ENCODE data around the gene RALGDS. TPM values are rescaled to one million over a fixed set of nuclear protein-coding genes. Genes with fewer than 3 reads are reported as not detected.
A peak's percentile ranks its signal among the peaks of the same experiment; 100 is the strongest.

Gene RALGDS
- total RNA-seq, 1 experiment from 2014 or later = 22.9 TPM

DNA sequence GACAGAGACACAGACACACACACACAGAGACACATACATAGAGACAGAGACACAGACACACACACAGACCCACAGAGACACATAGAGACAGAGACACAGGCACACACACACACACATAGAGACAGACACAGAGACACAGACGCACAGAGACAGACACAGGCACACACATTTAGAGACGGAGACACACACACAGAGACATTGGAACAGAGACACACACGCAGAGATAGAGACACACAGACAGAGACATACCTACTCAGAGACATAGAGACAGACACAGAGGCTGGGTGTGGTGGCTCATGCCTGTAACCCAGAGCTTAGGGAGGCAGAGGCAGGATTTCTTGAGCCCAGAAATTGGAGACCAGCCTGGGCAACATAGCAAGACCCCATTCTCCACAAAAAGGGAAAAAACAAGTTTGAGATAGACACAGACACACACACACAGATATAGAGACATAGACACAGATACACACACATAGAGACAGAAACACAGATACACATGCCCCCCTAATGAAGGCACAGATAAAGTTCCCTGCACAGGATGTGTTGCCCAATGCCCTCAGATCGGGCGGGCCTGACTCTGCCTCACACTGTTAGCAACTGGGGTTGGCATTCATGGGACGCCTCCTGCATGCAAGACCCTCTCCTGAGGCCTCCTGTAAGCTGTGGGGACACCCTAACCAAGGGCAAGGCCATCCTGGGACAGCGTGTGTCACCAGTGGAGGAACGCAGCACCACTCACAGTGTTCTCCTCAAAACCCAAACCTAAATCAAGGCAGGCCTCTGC is 3.3 kb upstream of the RALGDS start:
- peaks cover 9% of the 10 kb centered on the region; the same call in 1 of the 2 replicates for H3K4me1 Mint-ChIP-seq
- H3K27me3 Mint-ChIP-seq (ENCODE audit: low read depth) = peaks cover 36% of the 10 kb centered on the region
- H3K27ac Mint-ChIP-seq = no peak overlapping the region
- no peaks in the 10 kb centered on the region for H3K36me3 Mint-ChIP-seq
- H3K9me3 Mint-ChIP-seq = no peaks in the 10 kb centered on the region
- H3K4me3 Mint-ChIP-seq = no peak overlapping the region
- ChIA-PET POLR2A (no interaction called here), CTCF (interaction anchor here (4.2 kb wide), 1 partner anchor 20 kb away, joined by 21 read pairs; no protein-coding TSS in a partner anchor)
- ATAC-seq (no peak), DNase-seq (ENCODE audit: low spot score) (no peak)
- TF ChIP-seq CREM (CRISPR knock-in tag; IDR thresholded peaks at IDR 0.05) = no peak
- TF ChIP-seq, protein P1, sequence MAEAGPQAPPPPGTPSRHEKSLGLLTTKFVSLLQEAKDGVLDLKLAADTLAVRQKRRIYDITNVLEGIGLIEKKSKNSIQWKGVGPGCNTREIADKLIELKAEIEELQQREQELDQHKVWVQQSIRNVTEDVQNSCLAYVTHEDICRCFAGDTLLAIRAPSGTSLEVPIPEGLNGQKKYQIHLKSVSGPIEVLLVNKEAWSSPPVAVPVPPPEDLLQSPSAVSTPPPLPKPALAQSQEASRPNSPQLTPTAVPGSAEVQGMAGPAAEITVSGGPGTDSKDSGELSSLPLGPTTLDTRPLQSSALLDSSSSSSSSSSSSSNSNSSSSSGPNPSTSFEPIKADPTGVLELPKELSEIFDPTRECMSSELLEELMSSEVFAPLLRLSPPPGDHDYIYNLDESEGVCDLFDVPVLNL (CRISPR knock-in tag; IDR thresholded peaks at IDR 0.05; ENCODE audit: borderline replicate concordance, low read depth) = no peak
- TF ChIP-seq, protein P2, sequence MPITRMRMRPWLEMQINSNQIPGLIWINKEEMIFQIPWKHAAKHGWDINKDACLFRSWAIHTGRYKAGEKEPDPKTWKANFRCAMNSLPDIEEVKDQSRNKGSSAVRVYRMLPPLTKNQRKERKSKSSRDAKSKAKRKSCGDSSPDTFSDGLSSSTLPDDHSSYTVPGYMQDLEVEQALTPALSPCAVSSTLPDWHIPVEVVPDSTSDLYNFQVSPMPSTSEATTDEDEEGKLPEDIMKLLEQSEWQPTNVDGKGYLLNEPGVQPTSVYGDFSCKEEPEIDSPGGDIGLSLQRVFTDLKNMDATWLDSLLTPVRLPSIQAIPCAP (CRISPR knock-in tag; IDR thresholded peaks at IDR 0.05) = no peak
- TF ChIP-seq, protein P3, sequence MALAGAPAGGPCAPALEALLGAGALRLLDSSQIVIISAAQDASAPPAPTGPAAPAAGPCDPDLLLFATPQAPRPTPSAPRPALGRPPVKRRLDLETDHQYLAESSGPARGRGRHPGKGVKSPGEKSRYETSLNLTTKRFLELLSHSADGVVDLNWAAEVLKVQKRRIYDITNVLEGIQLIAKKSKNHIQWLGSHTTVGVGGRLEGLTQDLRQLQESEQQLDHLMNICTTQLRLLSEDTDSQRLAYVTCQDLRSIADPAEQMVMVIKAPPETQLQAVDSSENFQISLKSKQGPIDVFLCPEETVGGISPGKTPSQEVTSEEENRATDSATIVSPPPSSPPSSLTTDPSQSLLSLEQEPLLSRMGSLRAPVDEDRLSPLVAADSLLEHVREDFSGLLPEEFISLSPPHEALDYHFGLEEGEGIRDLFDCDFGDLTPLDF (CRISPR knock-in tag; IDR thresholded peaks at IDR 0.05) = no peak
- peak; percentile 78 for TF ChIP-seq ZNF121 (CRISPR knock-in tag; IDR thresholded peaks at IDR 0.05)

DNA sequence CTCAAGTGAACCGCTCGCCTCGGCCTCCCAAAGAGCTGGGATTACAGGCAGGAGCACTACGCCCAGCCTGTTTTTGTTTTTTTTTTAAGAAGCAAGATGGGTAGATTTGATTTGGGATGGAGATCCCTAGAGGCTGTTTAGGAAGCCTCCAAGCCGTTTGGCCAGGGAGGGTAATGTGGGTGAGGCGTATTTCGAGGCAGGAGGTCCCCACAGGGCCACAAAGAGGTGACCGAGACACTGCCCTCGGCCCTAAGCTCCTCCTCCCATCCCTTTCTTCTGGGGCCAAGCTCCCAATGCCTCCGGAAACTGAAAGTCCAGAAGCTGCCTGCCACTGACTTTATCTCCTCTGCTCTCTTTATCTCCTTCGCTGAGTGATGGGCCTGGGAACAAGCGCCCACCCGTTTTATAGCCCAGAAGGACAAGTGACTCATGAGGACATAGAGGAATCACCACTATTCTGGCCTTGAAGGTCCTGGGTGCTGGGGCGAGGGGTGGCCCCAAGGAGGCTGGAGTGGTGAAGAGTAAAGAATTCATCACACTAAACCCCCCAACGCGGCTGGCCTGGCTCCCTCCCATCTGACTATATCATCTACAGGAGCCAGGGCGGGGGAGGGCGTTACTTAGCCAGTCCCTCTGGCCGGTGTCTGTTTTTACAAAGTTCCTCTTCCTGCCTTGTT is 2.0 kb upstream of the RALGDS start:
- Mint-ChIP-seq H3K36me3 (no peaks in the 10 kb centered on the region), H3K27me3 (ENCODE audit: low read depth) (peaks cover 49% of the 10 kb centered on the region), H3K9me3 (no peaks in the 10 kb centered on the region), H3K27ac (no peak overlapping the region), H3K4me3 (no peak overlapping the region), H3K4me1 (peaks cover 12% of the 10 kb centered on the region)
- CTCF ChIA-PET = interaction anchor here (0.8 to 1.3 kb wide), 7 partner anchors 9 to 75 kb away, joined by 3 to 9 read pairs (median 4); no protein-coding TSS in a partner anchor
- ATAC-seq = no peak
- no peak for DNase-seq (ENCODE audit: low spot score)
- POLR2A ChIA-PET = no interaction called here
- TF ChIP-seq NFATC4 (CRISPR knock-in tag; IDR thresholded peaks at IDR 0.05) = no peak
- TF ChIP-seq NFE2L1 (CRISPR knock-in tag; IDR thresholded peaks at IDR 0.05) = no peak
- TF ChIP-seq ZNF423 (CRISPR knock-in tag; IDR thresholded peaks at IDR 0.05) = no peak
- TF ChIP-seq CREB1 (CRISPR knock-in tag; IDR thresholded peaks at IDR 0.05) = no peak
- TF ChIP-seq, protein P3 (CRISPR knock-in tag; IDR thresholded peaks at IDR 0.05) = no peak
- TF ChIP-seq, protein P4, sequence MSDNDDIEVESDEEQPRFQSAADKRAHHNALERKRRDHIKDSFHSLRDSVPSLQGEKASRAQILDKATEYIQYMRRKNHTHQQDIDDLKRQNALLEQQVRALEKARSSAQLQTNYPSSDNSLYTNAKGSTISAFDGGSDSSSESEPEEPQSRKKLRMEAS (CRISPR knock-in tag; IDR thresholded peaks at IDR 0.05) = no peak
- TF ChIP-seq, protein P5, sequence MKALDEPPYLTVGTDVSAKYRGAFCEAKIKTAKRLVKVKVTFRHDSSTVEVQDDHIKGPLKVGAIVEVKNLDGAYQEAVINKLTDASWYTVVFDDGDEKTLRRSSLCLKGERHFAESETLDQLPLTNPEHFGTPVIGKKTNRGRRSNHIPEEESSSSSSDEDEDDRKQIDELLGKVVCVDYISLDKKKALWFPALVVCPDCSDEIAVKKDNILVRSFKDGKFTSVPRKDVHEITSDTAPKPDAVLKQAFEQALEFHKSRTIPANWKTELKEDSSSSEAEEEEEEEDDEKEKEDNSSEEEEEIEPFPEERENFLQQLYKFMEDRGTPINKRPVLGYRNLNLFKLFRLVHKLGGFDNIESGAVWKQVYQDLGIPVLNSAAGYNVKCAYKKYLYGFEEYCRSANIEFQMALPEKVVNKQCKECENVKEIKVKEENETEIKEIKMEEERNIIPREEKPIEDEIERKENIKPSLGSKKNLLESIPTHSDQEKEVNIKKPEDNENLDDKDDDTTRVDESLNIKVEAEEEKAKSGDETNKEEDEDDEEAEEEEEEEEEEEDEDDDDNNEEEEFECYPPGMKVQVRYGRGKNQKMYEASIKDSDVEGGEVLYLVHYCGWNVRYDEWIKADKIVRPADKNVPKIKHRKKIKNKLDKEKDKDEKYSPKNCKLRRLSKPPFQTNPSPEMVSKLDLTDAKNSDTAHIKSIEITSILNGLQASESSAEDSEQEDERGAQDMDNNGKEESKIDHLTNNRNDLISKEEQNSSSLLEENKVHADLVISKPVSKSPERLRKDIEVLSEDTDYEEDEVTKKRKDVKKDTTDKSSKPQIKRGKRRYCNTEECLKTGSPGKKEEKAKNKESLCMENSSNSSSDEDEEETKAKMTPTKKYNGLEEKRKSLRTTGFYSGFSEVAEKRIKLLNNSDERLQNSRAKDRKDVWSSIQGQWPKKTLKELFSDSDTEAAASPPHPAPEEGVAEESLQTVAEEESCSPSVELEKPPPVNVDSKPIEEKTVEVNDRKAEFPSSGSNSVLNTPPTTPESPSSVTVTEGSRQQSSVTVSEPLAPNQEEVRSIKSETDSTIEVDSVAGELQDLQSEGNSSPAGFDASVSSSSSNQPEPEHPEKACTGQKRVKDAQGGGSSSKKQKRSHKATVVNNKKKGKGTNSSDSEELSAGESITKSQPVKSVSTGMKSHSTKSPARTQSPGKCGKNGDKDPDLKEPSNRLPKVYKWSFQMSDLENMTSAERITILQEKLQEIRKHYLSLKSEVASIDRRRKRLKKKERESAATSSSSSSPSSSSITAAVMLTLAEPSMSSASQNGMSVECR (CRISPR knock-in tag; IDR thresholded peaks at IDR 0.05; ENCODE audit: borderline replicate concordance) = no peak
- TF ChIP-seq, protein P2 (CRISPR knock-in tag; IDR thresholded peaks at IDR 0.05) = no peak
- TF ChIP-seq, protein P6, sequence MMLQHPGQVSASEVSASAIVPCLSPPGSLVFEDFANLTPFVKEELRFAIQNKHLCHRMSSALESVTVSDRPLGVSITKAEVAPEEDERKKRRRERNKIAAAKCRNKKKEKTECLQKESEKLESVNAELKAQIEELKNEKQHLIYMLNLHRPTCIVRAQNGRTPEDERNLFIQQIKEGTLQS (CRISPR knock-in tag; conservative IDR thresholded peaks at IDR 0.05) = no peak
- TF ChIP-seq GTF2I (CRISPR knock-in tag; conservative IDR thresholded peaks at IDR 0.05) = no peak
- no peak for TF ChIP-seq EMX1 (CRISPR knock-in tag; IDR thresholded peaks at IDR 0.05)
- no peak for TF ChIP-seq ELF4 (CRISPR knock-in tag; IDR thresholded peaks at IDR 0.05; ENCODE audit: low read depth)
- TF ChIP-seq, protein P7, sequence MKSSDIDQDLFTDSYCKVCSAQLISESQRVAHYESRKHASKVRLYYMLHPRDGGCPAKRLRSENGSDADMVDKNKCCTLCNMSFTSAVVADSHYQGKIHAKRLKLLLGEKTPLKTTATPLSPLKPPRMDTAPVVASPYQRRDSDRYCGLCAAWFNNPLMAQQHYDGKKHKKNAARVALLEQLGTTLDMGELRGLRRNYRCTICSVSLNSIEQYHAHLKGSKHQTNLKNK (CRISPR knock-in tag; IDR thresholded peaks at IDR 0.05) = no peak

Data from WTC11 (cell line).